AG20443 (cell line): ENCODE data around the gene NEURL1.
A peak's percentile ranks its signal among the peaks of the same experiment; 100 is the strongest.

Experiments used
- DNase-seq: peaks from one replicate; pipeline ENCODE4 v3.0.0; 2012; ENCODE audit warnings: low spot score, mixed read lengths

The NEURL1 gene

DNA sequence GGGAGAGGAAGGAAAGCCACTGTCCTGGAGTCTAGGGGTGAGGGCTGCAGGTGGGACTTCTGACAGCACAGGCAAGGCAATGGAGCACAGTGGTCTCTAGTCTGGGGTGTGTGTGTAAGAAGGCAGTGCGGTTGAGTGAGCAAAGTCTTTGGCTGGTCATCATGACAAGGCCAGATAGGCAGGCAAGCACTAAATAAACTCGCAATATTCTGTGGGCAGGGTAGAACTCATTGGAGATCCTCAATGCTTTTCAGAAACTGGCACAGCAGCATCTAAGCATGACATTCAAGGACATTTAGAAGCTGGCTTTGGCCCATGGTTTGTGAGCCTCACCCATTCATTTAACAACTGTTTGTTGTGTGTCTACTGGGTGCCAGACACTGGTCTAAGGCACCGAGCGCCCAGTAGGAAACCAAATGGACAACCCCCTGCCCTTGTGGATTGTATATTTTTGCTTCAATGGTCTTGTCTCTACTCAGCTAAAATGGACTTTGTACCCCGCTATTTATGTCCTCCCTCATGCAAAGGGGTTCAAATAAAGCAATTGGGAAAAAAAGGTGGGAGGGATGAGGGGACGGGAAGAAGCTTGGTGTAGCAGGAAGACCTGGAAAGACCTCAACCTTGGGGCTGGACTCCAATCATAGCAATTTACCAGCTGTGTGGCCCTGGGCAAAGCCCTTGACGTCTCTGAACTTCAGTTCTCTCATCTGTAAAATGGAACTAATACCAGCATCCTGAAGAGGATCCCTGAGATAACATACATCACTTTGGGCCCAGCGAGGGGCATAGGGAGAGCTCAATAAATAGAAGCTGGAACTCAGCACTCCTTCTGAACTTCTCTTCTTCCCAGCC, 116.0 kb downstream of the NEURL1 start:
- DNase-seq = no peak

DNA sequence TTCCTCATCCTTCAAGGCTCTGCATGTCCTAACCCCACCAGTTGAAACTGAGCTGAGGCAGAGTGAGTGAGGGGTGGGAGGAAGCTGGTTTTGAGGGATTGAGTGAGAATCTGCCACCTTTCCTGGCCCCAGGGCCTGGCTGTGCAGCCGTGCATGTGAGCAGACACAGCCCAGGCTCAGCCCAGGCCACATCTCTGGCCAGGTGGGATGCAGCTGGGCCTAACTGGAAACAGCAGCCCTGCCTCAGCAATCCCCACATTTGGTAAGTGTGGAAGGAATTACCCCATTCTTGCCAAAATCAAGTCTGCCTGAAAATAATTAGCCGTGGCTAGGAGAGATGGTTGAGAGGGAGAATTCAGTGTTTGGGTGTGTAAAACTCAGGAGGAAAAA, 116.6 kb downstream of the NEURL1 start:
- DNase-seq = no peak

DNA sequence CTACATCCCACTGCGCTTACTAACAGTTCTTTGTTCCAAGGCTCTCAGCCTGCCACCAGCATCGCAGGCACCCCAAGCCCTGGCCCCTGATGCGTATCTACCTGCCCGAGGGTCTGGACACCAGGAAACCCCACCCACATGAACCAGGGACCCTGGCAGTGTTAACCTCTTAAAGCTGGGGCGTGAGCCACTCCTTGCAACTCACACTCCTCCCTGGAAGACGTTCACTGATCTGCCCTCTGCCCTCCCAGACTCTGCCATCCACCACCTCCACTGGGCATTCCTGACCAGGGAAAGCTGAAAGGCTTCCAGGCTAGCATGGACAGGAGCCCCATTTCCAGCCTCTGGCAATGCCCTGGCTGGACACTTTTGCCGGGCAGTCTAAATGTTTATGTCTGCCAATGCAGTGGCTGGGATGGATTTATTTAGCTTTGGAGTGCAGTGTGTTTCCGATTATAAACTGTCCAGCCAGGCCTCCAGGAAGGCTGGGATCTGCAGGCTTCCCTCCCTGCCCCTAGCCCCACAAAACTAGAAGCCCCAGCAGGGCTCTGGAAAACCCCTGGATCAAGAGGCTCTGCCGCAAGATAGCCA, 117.5 kb downstream of the NEURL1 start:
- DNase-seq = no peak

DNA sequence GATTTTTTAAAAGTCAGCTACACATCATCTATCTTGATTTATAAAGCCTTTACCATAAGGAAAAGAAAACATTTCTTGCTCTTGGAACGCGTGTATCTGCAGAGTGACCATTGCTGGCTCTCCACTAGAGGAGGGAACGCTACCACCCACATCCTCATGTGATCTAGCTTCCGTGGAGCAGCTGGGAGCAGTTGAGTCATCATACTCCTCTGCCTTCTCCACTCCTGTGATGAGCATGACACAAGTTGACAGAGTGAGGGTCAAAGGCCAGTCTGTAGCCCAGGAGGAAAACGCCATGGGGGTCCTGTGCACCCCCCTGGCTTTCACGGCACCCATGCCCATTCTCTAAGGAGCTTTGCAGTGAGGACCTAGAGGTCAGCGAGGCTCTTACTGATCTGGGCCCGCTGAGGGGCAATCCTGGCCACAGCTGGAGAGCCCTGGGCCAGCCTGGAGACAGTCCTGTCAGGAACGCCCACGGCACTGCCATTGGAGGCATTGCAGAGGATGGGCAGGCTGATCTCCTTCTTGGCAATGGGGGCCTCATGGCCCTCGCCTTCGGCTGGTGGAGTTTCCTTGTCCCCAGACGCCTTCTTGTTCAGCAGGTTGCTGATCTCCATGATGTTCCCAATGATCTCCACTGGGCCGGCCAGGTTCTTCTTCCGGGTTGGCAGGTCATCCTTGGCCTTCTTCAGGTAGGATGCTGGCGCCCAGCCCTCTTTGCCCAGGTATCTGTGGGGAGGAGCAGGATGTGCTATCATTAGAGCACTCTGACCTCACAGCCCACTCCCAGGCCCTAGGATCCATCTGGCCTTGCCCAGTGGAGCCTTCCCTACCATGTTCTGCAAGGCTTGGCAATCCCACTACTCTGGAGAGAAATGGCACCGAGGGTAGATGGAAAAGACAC, 119.2 kb downstream of the NEURL1 start:
- DNase-seq = peak; percentile 79

DNA sequence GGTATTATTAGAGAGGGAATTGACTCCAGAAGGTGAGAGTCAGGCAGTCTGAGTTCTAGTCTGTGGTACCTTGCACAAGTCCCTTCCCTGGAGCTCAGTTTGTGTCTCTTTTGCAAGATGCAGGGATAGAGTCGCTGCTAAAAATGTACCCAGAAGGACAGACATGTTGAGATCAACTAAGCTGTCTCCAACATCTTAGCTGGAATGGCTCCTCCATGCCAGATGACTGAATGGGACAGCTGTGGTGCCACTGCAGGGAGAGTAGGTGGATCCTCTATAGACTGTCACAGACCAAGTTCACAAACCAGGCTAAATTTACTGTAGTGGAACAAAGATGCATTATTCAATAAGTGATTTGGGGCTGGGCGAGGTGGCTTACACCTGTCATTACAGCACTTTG, 120.1 kb downstream of the NEURL1 start:
- DNase-seq = no peak

DNA sequence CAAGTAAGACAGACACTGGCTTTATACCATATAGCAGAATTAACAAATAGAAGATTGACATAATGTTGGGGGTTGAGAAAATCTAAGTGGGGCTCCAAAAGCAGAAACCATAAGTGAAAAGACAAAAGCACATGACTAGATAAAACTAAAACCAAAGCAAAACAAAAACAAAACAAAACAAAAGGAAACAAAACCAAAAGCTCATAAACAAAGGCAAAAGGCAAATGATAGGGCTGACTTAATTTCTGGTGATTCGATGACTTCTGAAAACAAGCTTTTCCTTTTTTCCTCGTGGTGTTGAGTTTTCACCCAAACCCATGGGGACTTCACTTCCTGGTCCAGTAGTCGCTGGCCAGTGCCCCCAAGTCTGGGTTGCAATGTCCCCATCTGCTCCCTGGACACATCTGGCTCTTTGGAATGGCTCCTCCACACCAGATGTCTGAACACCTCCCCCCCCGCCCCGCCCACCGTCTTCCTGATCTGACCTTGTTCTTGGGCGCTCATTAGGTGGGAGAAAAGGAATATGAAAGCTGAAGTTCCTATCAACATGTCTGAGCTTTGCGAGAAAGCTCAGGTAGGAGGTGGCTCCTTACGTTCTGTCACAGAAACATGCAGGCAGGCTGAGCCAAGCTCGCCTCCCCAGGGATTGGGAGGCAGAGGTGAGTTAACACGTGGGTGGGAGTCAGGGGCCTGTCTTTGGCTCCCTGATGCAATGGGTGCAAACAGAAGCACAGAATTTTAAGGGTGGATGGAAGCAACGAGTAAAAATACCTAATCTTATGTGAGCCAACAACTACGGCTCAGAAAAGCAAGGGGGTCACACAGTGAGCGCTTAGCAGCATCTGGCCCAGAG, 121.0 kb downstream of the NEURL1 start:
- no peak for DNase-seq

DNA sequence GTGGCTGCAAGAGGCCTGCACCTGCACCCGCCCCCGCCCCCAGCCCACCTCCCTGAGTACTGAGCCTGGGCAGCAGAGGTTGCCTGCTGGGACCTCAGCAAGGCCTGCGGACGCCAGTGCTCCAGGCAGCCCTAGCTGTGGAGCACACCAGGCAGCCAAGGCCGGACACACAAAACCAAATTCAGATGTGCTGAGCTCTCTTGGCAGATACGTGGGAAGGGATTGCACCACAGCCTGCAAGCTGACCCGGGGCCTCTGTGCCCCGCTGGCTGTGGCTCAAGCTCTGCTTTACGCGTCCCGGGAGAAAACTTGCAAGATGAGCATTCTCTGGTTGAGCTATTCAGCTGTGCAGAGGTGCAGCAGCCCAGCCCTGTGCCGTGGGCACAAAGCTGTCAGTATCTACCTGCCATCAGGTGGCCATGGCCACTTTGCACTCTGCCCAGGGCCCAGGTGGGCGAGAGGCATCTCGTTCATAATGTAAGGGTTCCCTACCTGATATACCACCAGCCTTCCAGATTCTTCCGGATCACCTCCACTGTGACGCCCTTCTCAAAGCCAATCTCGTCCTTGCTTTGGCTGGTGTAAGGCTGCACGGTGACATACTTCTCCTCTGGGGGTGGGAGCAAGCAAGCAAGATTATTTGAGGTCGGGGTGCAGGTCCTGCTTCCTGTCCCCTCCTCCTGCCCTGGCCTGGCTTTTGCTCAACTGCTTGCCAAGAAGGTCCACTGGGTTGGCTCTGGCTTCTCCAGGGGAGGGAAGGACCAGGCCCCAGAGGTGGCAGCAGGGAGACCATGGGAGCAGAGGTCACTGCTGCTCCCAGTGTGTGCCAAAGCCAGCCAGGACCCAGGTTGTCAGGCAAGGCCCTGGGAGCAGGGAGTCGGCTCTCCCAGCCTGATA, 123.4 kb downstream of the NEURL1 start:
- peak; percentile 94 for DNase-seq

DNA sequence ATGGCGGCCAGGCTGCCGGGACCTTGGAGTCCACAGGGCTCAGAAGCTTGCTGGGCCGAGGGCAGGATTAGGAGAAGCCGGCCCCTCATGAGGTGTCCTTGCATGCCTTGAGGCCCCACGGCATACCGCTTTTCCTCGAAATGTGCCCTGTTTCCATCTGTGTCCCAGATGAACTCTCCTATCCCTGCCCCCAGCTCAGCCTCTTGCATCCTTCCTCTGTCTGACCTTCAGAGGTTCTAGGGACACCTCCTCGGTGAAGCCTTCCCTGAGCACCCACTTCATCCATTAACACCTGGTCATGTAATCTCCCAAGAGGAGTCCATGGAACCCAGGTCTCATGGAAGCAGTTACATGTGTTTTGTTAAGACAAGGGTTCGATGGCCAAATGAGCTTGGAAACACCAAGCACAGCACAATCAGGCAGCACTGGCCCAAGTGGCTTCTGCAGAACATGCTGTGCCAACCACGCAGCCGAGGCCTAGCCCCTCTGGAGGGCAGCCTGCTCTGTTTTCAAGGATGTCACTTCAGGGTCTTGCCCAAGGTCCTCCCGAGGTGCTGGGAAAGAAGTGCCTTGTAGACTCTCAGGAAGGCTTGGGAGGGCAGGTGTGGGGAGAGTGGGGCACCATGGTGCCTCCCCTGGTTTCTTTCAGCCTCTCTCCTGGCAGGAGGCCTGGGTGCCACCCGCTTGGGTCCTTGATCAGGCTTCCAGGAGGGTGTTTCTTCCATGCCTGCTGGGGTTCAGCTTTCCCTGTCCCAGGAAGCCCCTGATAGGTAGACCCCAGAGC, 124.3 kb downstream of the NEURL1 start:
- DNase-seq = no peak

DNA sequence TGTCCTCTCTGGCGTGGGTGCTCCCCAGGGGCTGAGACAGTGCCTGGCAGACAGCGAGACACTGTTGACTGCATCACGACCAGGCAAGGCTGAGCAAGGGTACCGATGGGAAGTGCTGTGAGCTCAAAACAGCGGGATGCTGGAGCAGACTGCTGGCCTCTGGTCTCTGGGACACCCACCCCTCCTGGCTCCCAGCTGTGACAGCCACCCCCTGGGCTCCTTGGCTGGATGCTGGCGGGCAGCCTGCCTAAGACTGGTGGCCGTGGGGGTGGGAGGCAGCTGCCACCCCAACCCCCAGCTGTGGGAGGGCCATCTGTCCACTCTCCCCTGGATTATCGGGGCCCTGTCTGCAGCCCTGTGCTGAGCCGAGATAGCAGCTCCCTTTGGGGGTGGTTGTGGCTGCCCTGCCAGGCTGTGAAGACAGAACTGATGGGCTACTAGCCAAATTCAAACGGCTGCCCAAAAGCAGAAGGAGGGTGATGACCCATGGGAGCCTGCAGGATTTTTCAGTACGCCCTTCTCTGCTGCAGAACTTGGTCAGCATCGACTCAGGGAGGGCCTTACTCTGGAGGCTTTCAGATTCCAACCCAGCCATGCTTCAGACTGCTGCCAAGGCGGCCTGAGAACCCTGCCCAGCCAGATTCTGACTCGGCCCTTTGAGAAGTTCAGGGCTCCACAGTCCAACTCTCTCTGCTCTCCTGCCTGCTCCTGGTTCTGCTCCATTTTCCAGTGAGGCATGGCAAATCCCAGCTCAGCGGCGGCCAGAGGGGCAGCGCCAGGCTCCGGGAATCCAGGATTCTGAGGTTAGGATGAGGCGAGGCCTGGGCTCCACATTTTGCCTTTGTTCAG, 125.3 kb downstream of the NEURL1 start:
- DNase-seq = peak; percentile 88

DNA sequence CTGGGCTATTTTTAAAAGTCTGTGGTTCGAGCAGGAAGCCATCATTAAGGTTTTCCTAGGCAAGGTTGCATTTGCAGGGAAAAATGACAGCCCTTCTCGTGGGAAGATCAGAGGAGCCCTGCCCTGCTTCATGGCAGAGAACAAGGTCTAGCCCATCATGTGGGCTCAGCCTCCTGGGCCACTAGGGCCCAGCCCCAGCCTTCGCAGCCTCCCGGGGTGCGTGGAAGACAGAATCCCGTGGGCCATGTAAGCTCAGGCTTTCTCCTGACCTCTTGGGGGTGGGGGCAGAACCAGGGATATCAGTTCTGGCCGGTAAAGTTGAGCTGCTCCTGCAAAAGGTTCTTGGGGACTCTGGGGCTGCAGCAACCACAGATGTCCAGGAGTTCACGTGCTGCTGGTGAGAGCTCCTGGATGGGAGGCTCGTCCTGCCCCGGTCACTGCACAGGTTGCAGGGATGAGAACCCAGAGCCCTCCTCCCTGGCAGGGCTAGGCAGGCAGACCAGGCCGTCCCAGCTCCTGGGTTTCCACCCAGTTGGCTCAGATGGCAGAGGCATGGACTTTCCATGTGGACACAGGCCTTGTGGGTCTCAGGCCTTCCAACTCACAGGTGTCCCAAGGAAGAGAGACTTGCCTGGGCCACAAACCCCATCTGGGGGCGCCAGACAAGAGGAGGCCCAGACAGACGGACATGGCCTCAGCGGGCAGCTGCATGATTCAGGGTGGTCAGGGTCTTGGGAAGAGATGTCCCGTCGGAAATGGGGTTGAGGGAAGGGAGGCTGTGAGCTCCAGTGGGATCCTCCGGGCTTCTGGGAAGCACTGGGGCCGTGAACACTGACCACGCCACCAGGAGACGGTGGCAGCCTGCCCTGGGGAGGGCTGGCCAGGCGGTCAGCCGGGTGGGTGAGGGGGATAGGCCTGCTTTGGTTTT, 126.2 kb downstream of the NEURL1 start:
- no peak for DNase-seq

DNA sequence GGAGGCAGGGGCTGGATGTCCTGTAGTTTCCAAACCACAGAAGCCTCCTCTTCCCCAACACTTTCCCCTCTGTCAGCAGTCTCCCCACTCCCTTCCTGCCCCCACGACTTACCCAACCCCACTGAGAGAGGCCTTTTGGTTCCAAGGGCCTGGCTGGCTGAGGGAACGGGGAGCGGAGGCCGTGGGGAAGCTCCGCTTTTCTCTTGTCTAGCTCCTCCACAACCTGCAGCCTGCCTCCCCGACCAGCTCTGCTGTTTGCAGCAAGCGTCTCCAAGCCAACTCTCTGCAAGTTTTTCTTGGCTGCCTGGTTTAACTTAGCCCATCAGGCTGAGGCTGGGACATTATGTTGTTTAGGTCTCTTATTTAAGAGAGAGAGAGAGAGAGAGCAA, 126.8 kb downstream of the NEURL1 start:
- no peak for DNase-seq

DNA sequence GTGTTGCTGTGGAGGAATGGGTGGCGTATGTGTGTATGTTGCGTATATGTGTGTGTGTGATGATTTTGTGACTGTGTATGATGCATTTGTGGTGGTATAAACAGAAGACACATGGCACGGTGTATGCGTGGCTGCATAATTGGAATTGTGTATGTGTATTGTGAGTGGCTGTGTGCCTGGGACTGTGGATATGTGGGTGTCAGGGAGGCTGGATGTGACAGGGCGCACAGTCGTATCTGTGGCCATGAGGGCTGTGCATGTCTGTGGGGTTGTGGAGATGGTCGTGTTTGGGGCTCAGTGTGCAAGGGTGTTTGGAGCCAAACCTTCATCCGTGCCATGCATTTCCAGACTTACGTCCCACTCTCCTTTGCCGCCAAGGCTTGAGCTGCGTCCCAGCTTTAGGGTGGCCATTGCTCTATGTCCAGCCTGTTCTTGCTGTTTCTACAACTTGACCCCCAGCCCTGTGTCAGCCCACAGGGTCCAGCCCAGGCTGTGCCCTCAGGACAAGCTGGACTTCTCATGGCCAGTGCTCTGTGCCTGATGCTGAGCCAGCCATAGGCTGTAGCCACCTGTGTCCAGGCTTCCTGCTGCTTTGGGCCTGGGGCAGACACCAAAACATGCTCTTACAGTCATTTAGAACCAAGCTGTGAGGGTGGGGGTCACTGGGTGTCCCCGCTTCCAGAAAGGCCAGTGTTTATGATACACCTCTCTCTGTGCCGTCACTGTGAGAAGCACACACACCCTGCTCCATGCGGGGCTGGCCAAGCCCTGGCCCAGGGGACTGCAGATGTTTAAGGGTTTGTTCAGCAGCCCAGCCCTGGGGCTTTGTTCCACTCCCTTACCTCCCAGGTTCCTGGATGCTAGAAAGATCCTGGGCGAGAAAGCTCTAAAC, 127.6 kb downstream of the NEURL1 start:
- no peak for DNase-seq

DNA sequence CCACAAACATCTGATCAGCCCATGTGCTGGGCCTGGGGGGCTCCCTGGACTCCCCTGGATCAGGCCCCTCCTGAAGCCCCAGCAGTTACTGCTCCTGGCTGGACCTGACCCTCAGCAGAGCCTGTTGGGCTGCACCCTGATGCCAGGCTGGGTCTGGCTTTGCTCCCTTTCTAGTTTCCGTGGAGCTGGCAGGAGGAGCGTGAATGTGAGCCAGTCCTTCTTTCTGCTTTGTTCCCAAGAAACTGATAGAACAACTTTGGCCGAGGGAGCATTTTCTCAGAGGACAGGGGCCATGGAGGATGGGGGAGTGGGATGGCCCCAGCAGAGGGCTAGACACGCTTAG, 128.2 kb downstream of the NEURL1 start:
- no peak for DNase-seq

DNA sequence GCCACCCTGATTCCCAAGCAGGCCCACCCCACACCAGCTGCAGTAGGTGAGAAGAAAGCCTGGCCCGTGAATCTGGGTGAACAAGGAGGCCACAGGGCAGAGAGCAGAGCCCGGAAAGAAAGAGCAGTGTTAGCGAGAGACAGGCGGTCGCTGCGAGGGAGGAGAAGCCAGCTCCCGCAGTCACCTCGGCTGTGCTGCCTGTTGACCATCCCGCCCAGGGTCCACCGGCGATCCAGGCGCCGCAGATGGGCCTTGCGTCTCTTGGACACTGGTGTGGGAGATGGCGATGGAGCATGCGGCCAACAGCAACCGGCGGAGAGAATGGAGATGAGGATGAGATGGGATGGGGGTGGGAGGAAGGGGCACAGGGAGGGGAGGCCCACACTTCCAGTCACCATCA, 128.8 kb downstream of the NEURL1 start:
- no peak for DNase-seq

DNA sequence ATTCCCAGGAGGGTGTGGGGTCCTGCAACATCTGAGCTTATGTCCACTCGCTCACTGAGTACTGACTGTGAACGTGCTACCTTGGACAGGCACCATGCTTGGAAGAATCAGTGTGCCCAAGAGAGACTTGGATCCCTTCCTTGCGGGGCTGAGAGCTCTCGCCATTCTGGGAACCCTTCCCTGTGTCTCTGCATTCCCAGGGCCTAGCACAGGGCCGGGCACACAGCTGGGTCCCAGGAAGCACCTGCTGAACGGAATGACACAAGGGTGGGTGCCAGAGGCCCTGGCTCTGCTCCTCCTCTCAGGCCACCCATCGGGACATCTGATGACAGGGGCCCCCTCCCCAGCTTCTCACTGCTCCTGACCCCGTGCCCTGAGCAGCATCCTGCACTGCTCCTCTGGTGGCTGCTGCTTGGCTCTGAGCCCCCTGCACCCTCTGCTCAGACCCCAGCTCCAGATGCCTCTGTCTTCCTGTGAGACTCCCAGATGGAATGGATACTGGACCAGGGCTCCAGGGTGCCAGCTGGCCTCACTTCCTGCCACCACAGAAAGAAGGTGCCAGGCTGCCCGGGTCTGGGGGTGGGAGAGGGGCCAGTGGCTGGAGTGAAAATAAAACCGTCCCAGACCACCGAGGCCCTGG, 129.6 kb downstream of the NEURL1 start:
- no peak for DNase-seq

DNA sequence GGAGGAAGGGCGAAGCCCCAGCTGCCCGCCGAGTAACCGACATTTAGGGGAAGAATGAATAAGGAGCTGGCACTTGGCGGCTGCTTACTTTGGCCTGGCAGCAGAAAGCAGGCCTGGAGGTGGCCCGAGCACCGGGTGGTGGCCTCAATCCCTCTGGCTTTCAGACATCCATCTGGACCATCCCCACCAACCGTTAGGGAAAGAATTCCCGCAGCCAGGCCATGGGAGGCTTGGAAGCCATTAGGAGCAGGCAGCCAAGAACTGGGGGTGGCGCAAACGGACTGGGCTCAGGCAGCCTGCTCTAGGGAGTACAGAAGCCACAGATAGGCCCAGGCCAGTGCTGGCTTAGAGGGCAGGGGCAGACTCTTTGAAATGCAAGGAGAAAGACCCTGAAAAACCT, 132.7 kb downstream of the NEURL1 start:
- DNase-seq = no peak
